ENCODE data around the gene NEU1.

- TF ChIP-seq TAF1 (IDR thresholded peaks at IDR 0.05; ENCODE audit: low read depth) (peak; percentile 71), SMC3 (conservative IDR thresholded peaks at IDR 0.05; ENCODE audit: poor library complexity) (no peak), CTCF (IDR thresholded peaks at IDR 0.05; ENCODE audit: poor library complexity, severe bottlenecking) (peak; percentile 48), EZH2 (IDR thresholded peaks at IDR 0.05; ENCODE audit: borderline replicate concordance, insufficient read depth, low read length, poor library complexity, severe bottlenecking) (no peak), EP300 (conservative IDR thresholded peaks at IDR 0.05; ENCODE audit: poor library complexity, severe bottlenecking) (no peak), RAD21 (conservative IDR thresholded peaks at IDR 0.05) (peak; percentile 20), REST (IDR thresholded peaks at IDR 0.05; ENCODE audit: borderline replicate concordance) (peak; percentile 67), POLR2AphosphoS5 (IDR thresholded peaks at IDR 0.05) (peak; percentile 69), MXI1 (conservative IDR thresholded peaks at IDR 0.05; ENCODE audit: poor library complexity, severe bottlenecking) (peak; percentile 76)
Observed at GRCh38 chr6:31897612-31898382, 35.2 kb upstream of the NEU1 start, which contains the start of gene EHMT2.

Data from neural cell (in vitro differentiated cells).